Inflammatory macrophage treated with lipopolysaccharide for 1 hour (primary cell): ENCODE data around the gene MAGEA2.
"Not testable (repeated sequence)": the region's sequence is repeated elsewhere in the genome, so short reads cannot be mapped to it uniquely, and the experiment has no call there.

ENCODE experiments used
- DNase-seq, 2 donors: peaks; one replicate each; pipeline ENCODE4 v3.0.0-alpha.2; 2020 to 2022

The MAGEA2 gene

GRCh38 chrX:152753686-152754650, at the start of gene MAGEA2:
Gene MAGEA2 (minus strand): TSS chrX:152753842. CDS start chrX:152751363, 2,479 bp downstream.
- DNase-seq, result not testable (repeated sequence)

- DNase-seq, result no peak
Observed at GRCh38 chrX:152798945-152799344, 45.3 kb upstream of the MAGEA2 start.

- not testable (repeated sequence) for DNase-seq
Observed at GRCh38 chrX:152787062-152787461, 33.4 kb upstream of the MAGEA2 start.

GRCh38 chrX:152769549-152770289, 16.1 kb upstream of the MAGEA2 start, which contains the start of gene MAGEA6:
Gene MAGEA6 (minus strand): TSS chrX:152769689. CDS start chrX:152767650, 2,039 bp downstream.
- not testable (repeated sequence) for DNase-seq

GRCh38 chrX:152766562-152766961, 12.9 kb upstream of the MAGEA2 start:
- not testable (repeated sequence) for DNase-seq

- not testable (repeated sequence) for DNase-seq
Observed at GRCh38 chrX:152761582-152761981, 7.9 kb upstream of the MAGEA2 start.

GRCh38 chrX:152759544-152759943, 5.9 kb upstream of the MAGEA2 start:
- DNase-seq, result not testable (repeated sequence)

GRCh38 chrX:152758918-152759317, 5.3 kb upstream of the MAGEA2 start, which contains the start of gene CSAG3:
Gene CSAG3 (plus strand): TSS chrX:152759218.
- not testable (repeated sequence) for DNase-seq

GRCh38 chrX:152754871-152755270, 1.2 kb upstream of the MAGEA2 start:
- DNase-seq, result not testable (repeated sequence)

- no peak for DNase-seq
Observed at GRCh38 chrX:152738560-152738959, 15.1 kb downstream of the MAGEA2 start.

- DNase-seq, result not testable (repeated sequence)
Observed at GRCh38 chrX:152736528-152736927, 17.1 kb downstream of the MAGEA2 start.

GRCh38 chrX:152735860-152736511, 17.7 kb downstream of the MAGEA2 start:
- DNase-seq, result no peak

GRCh38 chrX:152735101-152735500, 18.5 kb downstream of the MAGEA2 start:
- no peak for DNase-seq

GRCh38 chrX:152734143-152734858, 19.3 kb downstream of the MAGEA2 start:
- DNase-seq, result not testable (repeated sequence)

GRCh38 chrX:152733261-152733975, 20.2 kb downstream of the MAGEA2 start, which contains the start of the genes CSAG1 and MAGEA12:
Gene CSAG1 (minus strand): TSS chrX:152733721. CDS start chrX:152732460, 1,261 bp downstream.
Gene MAGEA12 (plus strand): TSS chrX:152733757. CDS start chrX:152736162, 2,405 bp downstream.
- no peak for DNase-seq

GRCh38 chrX:152725409-152725808, 28.2 kb downstream of the MAGEA2 start:
- DNase-seq, result no peak

GRCh38 chrX:152713815-152714787, 39.5 kb downstream of the MAGEA2 start, which contains the start of gene MAGEA2B:
Gene MAGEA2B (plus strand): TSS chrX:152714628. CDS start chrX:152717107, 2,479 bp downstream.
- not testable (repeated sequence) for DNase-seq

GRCh38 chrX:152713195-152713594, 40.4 kb downstream of the MAGEA2 start:
- not testable (repeated sequence) for DNase-seq

GRCh38 chrX:152709173-152709572, 44.5 kb downstream of the MAGEA2 start, which contains the start of gene CSAG2:
Gene CSAG2 (minus strand): TSS chrX:152709273. CDS start chrX:152709112, 161 bp downstream.
- DNase-seq, result not testable (repeated sequence)
